OCI-LY3 (cell line): ENCODE data around the gene MPHOSPH6.

Experiments used
- EZH2phosphoT487 ChIP-seq: fragments of 200-600 bp; shearing (Covaris generic); IDR thresholded peaks from 2 replicates; pipeline ENCODE4 v1.6.1; 2018; ENCODE audit warnings: antibody characterized with exemption, mixed run types, low read depth
- TF ChIP-seq, protein P1 (sequence below): fragments of 200-600, 300-600 bp; sonication (generic); IDR thresholded peaks from 2 replicates; pipeline ENCODE4 v1.5.1; 2014; ENCODE audit warnings: antibody characterized with exemption, low read length, low read depth

- TF ChIP-seq, protein P1, sequence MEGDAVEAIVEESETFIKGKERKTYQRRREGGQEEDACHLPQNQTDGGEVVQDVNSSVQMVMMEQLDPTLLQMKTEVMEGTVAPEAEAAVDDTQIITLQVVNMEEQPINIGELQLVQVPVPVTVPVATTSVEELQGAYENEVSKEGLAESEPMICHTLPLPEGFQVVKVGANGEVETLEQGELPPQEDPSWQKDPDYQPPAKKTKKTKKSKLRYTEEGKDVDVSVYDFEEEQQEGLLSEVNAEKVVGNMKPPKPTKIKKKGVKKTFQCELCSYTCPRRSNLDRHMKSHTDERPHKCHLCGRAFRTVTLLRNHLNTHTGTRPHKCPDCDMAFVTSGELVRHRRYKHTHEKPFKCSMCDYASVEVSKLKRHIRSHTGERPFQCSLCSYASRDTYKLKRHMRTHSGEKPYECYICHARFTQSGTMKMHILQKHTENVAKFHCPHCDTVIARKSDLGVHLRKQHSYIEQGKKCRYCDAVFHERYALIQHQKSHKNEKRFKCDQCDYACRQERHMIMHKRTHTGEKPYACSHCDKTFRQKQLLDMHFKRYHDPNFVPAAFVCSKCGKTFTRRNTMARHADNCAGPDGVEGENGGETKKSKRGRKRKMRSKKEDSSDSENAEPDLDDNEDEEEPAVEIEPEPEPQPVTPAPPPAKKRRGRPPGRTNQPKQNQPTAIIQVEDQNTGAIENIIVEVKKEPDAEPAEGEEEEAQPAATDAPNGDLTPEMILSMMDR: no peak
- no peak for TF ChIP-seq EZH2phosphoT487
These were observed 33.2 kb upstream of the MPHOSPH6 start for GRCh38 chr16:82203198-82203597.
